ENCODE results near the gene ARHGAP6. TPM values are rescaled to one million over a fixed set of nuclear protein-coding genes. Genes with fewer than 3 reads are reported as not detected.

Gene ARHGAP6
- total and polyA plus RNA-seq, 9 of the 15 experiments (the other 6 are each of a cell fraction or from before 2014, with no cell fraction given), result 12.5 to 63.6 (median 41.8) TPM

DNA sequence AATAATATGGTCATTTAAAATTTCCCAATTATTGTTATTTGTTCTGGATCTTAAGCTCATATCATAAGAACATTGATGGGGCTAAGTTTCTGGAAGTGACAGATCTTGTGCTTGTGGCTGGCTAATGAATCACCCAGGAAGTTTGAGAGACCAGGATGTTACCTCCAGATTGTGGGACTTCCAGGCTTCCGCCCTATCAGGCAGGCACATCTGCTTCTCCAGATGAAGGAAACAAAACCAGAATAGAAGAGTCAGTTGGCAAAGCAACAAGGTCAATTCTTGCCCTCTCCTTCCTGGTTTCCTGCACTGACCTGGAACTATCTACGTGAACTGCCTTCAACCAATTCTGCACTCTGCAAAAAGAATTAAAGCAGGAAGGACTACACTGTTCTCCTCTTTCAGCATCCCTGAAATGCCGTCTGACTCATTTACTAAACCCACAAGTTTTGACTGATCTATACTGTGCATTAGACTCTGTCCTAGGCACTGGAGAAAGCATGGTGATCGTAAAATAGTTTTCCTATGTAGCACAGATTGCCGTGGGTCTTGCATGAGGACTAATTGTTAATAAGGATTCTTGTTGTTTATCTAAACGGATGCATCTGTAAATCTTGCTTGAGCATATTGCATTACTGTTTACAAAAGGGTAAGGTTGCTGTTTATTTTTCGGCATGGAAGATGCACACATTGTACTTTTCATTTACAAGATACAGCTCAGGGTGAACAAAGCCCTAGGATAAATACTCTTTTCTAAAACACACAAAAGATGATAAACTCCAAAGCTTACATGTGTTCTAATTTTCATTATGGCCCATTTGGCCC, 297.9 kb downstream of the ARHGAP6 start (continued):
- no peak for TF ChIP-seq ZNF274 (IDR thresholded peaks at IDR 0.05; ENCODE audit: borderline replicate concordance, low read depth, low read length)
- TF ChIP-seq, protein P1, sequence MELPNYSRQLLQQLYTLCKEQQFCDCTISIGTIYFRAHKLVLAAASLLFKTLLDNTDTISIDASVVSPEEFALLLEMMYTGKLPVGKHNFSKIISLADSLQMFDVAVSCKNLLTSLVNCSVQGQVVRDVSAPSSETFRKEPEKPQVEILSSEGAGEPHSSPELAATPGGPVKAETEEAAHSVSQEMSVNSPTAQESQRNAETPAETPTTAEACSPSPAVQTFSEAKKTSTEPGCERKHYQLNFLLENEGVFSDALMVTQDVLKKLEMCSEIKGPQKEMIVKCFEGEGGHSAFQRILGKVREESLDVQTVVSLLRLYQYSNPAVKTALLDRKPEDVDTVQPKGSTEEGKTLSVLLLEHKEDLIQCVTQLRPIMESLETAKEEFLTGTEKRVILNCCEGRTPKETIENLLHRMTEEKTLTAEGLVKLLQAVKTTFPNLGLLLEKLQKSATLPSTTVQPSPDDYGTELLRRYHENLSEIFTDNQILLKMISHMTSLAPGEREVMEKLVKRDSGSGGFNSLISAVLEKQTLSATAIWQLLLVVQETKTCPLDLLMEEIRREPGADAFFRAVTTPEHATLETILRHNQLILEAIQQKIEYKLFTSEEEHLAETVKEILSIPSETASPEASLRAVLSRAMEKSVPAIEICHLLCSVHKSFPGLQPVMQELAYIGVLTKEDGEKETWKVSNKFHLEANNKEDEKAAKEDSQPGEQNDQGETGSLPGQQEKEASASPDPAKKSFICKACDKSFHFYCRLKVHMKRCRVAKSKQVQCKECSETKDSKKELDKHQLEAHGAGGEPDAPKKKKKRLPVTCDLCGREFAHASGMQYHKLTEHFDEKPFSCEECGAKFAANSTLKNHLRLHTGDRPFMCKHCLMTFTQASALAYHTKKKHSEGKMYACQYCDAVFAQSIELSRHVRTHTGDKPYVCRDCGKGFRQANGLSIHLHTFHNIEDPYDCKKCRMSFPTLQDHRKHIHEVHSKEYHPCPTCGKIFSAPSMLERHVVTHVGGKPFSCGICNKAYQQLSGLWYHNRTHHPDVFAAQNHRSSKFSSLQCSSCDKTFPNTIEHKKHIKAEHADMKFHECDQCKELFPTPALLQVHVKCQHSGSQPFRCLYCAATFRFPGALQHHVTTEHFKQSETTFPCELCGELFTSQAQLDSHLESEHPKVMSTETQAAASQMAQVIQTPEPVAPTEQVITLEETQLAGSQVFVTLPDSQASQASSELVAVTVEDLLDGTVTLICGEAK (IDR thresholded peaks at IDR 0.05), result peak; percentile 35; the same call in 1 of the 2 replicates
- TF ChIP-seq, protein P1 (CRISPR knock-in tag; IDR thresholded peaks at IDR 0.05), result no peak
- TF ChIP-seq ZNF589 (CRISPR knock-in tag; IDR thresholded peaks at IDR 0.05; ENCODE audit: low read depth), result peak; percentile 82
- TF ChIP-seq, protein P2, sequence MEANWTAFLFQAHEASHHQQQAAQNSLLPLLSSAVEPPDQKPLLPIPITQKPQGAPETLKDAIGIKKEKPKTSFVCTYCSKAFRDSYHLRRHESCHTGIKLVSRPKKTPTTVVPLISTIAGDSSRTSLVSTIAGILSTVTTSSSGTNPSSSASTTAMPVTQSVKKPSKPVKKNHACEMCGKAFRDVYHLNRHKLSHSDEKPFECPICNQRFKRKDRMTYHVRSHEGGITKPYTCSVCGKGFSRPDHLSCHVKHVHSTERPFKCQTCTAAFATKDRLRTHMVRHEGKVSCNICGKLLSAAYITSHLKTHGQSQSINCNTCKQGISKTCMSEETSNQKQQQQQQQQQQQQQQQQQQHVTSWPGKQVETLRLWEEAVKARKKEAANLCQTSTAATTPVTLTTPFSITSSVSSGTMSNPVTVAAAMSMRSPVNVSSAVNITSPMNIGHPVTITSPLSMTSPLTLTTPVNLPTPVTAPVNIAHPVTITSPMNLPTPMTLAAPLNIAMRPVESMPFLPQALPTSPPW (CRISPR knock-in tag; IDR thresholded peaks at IDR 0.05), result 0 out of 2 replicates have a peak, but pooled peaks have one; percentile 12
- no peak for TF ChIP-seq KDM5B (IDR thresholded peaks at IDR 0.05; ENCODE audit: insufficient replicate concordance, low read depth, low read length)
- no peak; the same call in 1 of the 2 replicates for TF ChIP-seq NBN (IDR thresholded peaks at IDR 0.05; ENCODE audit: low read depth)
- peak; percentile 77 for TF ChIP-seq PHB2 (IDR thresholded peaks at IDR 0.05; ENCODE audit: low read depth)
- peak; percentile 66 for TF ChIP-seq NR2C1 (IDR thresholded peaks at IDR 0.05)
- peak; percentile 79 for TF ChIP-seq NR2C1 (tag; IDR thresholded peaks at IDR 0.05)
- TF ChIP-seq POLR2A (conservative IDR thresholded peaks at IDR 0.05), result peak; percentile 44; the same call in 1 of the 2 replicates
- 0 out of 2 replicates have a peak, but pooled peaks have one; percentile 37 for TF ChIP-seq RUNX1 (IDR thresholded peaks at IDR 0.05; ENCODE audit: low read depth)
- TF ChIP-seq NFYB (IDR thresholded peaks at IDR 0.05; ENCODE audit: extremely low read depth, insufficient read length), result no peak
- TF ChIP-seq, protein P3, sequence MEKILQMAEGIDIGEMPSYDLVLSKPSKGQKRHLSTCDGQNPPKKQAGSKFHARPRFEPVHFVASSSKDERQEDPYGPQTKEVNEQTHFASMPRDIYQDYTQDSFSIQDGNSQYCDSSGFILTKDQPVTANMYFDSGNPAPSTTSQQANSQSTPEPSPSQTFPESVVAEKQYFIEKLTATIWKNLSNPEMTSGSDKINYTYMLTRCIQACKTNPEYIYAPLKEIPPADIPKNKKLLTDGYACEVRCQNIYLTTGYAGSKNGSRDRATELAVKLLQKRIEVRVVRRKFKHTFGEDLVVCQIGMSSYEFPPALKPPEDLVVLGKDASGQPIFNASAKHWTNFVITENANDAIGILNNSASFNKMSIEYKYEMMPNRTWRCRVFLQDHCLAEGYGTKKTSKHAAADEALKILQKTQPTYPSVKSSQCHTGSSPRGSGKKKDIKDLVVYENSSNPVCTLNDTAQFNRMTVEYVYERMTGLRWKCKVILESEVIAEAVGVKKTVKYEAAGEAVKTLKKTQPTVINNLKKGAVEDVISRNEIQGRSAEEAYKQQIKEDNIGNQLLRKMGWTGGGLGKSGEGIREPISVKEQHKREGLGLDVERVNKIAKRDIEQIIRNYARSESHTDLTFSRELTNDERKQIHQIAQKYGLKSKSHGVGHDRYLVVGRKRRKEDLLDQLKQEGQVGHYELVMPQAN (IDR thresholded peaks at IDR 0.05; ENCODE audit: borderline replicate concordance), result 0 out of 2 replicates have a peak, but pooled peaks have one; percentile 27
- TF ChIP-seq ZNF324 (CRISPR knock-in tag; IDR thresholded peaks at IDR 0.05), result no peak
- peak; percentile 77; the same call in 1 of the 2 replicates for TF ChIP-seq TCF7 (IDR thresholded peaks at IDR 0.05; ENCODE audit: borderline replicate concordance)
